ENCODE results near the gene UBE2Q2.
"Not testable (repeated sequence)": the region's sequence is repeated elsewhere in the genome, so short reads cannot be mapped to it uniquely, and the experiment has no call there.

UBE2Q2 gene

GRCh38 chr15:75857886-75858285, 14.6 kb downstream of the UBE2Q2 start:
- no peak for TF ChIP-seq ZFX (IDR thresholded peaks at IDR 0.05; ENCODE audit: borderline replicate concordance)
- TF ChIP-seq CTCF (IDR thresholded peaks at IDR 0.05), result no peak
- no peak overlapping the region for H3K27ac ChIP-seq

GRCh38 chr15:75861750-75862402, 18.6 kb downstream of the UBE2Q2 start:
- peak overlapping the region; percentile 63; the same call in 1 of the 2 replicates for H3K27ac ChIP-seq
- TF ChIP-seq CTCF (IDR thresholded peaks at IDR 0.05), result no peak
- no peak for TF ChIP-seq ZFX (IDR thresholded peaks at IDR 0.05; ENCODE audit: borderline replicate concordance)

GRCh38 chr15:75862796-75863195, 19.5 kb downstream of the UBE2Q2 start:
- no peak for TF ChIP-seq ZFX (IDR thresholded peaks at IDR 0.05; ENCODE audit: borderline replicate concordance)
- no peak for TF ChIP-seq CTCF (IDR thresholded peaks at IDR 0.05)

GRCh38 chr15:75864213-75865059, 21.2 kb downstream of the UBE2Q2 start:
- no peak overlapping the region for H3K27ac ChIP-seq
- TF ChIP-seq ZFX (IDR thresholded peaks at IDR 0.05; ENCODE audit: borderline replicate concordance) (no peak), CTCF (IDR thresholded peaks at IDR 0.05) (no peak)

More at GRCh38 chr15:75862796-75863195, 19.5 kb downstream of the UBE2Q2 start:
- H3K27ac ChIP-seq, result peak overlapping the region; percentile 63

- not testable (repeated sequence) for H3K27ac ChIP-seq
These were observed 22.8 kb downstream of the UBE2Q2 start for GRCh38 chr15:75866045-75866444.

- no peak for TF ChIP-seq ZFX (IDR thresholded peaks at IDR 0.05; ENCODE audit: borderline replicate concordance)
- TF ChIP-seq CTCF (IDR thresholded peaks at IDR 0.05), result no peak
- H3K27ac ChIP-seq, result no peak overlapping the region
These were observed 23.7 kb downstream of the UBE2Q2 start for GRCh38 chr15:75866916-75867315.

GRCh38 chr15:75867449-75867848, 24.2 kb downstream of the UBE2Q2 start:
- no peak overlapping the region for H3K27ac ChIP-seq
- TF ChIP-seq ZFX (IDR thresholded peaks at IDR 0.05; ENCODE audit: borderline replicate concordance) (no peak), CTCF (IDR thresholded peaks at IDR 0.05) (no peak)

All from 22Rv1 (cell line).